NCI-H82 (cell line): ENCODE measurements around the gene NSUN2.

ENCODE experiments used
- DNase-seq: peaks from one replicate; lab custom pipeline; 2025; lab: John Stamatoyannopoulos, UW

NSUN2 gene

GRCh38 chr5:6604341-6604740 is 28.5 kb downstream of the NSUN2 start:
- DNase-seq, result no peak

GRCh38 chr5:6603643-6604042 is 29.2 kb downstream of the NSUN2 start:
- DNase-seq, result no peak

GRCh38 chr5:6602441-6602840 is 30.4 kb downstream of the NSUN2 start:
- no peak for DNase-seq

DNA sequence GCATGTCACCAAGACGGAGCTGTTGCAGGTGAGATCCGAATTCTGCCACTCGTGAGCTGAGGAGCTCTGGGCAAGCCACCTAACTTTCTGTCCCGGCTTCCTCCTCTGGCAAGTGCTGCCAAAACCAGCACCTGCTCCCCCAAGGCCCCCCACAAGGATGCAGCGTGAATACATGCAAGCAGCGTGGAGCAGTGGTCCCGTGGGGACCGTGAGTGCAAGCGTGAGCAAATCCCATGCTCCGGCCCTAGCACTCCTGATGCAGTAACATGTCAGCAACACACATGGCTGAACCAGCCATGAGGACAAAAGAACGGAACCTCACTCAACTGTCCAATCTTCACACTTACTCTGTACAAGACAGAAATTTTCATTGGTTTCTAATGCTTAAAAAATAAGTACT is 31.0 kb downstream of the NSUN2 start:
- DNase-seq, result no peak

GRCh38 chr5:6601271-6601670 is 31.6 kb downstream of the NSUN2 start:
- DNase-seq, result peak; percentile 29

DNA sequence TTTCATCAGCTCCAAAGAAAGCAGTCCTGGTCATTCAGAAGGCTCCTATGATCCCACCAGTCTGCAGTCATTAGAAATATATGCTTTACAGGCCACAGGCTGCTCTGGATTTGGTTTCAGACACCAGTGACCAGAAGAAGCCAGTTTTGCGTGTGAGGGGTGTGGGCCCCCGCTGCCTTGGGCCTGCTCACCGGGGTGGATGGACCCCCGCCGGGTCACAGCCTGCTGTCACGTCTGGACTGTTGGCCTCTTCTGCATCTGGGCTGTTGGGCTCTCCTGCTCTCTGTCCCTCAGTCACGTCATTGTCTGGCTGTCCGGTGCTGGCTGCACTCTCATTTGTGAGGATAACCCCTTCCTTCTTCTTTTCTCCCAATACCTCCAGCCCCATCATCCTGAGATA is 33.1 kb downstream of the NSUN2 start:
- DNase-seq, result no peak

DNA sequence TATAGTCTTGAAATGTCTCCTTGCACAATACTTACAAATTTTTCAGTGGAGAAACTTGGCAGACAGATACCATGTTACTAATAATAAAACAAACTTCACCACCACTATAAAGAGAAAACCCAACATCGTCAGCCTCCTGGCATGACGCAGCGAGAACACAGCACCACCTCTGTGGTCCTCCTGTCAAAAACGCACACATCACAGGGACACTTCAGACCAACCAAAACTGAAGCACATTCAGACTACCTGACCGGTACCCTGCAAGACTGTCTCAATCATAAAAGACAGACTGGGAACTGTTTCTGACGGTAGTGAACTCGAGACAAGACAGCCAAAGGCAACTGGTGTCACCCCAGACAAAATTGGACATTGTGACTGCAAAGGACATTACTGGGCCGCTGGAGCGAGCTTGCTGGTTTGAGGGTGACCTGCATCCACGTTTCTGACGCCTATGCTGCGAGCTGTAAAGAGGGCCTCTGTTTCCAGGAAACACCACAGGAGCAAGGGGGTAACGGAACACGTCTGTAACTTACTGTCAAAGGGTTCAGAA is 34.4 kb downstream of the NSUN2 start:
- DNase-seq, result no peak

DNA sequence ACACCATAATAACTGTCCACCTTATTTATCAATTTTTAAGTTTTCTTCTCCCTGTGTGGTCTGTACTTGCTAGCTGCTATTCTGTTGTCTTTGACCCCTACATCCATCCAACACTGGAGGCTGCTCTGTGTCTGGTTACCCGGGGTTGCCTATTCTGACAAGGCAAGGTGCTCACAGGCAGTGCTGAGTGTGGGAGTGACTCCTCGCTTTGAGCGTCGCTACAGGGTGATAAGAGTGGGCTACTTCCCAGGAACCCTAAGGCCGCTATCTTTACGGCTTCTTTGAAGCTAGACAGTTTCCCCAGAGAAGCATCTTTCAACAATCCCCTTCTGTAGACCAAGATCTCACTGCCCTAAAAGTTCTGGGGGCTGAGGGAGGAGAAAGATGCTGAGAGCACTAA is 35.3 kb downstream of the NSUN2 start:
- no peak for DNase-seq

DNA sequence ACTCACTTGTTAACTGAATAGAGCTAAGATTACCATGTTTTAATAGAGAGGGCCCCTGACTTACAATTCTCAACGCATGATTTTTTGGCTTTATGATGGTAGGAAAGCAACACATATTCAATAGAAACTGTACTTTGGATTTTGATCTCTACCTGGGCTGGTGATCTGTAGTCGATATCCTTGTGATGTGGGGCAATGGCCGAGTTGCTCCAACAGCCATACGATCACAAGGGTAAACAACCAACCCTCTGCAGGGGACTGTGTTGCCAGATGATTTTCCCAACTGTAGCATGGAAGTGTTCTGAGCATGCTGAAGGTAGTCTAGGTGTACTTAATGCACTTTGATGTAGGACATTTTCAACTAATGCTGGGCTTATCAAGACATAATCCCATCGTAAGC is 36.5 kb downstream of the NSUN2 start:
- DNase-seq, result peak; percentile 56

- DNase-seq, result no peak
Measured at GRCh38 chr5:6595405-6595804, 37.4 kb downstream of the NSUN2 start.

GRCh38 chr5:6594066-6594465 is 38.8 kb downstream of the NSUN2 start:
- DNase-seq, result no peak

- DNase-seq, result no peak
Measured at GRCh38 chr5:6593148-6594016, 39.5 kb downstream of the NSUN2 start.

DNA sequence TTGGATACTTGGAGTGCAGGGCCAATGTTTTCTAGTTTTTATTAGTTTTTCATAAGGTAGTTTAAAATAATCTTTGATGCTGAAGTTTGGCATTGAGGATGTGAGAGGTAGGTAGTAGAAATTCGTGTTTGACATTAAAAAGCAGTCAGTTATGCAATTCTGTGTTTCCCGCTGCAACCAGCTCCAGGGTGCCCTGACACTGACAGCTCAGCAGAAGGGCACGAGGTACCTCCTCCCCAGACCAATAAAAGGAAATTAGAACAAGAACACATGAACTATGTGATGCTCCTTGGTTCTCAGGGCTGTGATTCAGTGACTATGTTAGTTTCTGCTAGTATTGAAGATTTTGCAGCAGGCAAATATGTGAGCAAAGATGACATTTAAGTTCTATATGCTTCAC is 40.2 kb downstream of the NSUN2 start:
- no peak for DNase-seq

DNA sequence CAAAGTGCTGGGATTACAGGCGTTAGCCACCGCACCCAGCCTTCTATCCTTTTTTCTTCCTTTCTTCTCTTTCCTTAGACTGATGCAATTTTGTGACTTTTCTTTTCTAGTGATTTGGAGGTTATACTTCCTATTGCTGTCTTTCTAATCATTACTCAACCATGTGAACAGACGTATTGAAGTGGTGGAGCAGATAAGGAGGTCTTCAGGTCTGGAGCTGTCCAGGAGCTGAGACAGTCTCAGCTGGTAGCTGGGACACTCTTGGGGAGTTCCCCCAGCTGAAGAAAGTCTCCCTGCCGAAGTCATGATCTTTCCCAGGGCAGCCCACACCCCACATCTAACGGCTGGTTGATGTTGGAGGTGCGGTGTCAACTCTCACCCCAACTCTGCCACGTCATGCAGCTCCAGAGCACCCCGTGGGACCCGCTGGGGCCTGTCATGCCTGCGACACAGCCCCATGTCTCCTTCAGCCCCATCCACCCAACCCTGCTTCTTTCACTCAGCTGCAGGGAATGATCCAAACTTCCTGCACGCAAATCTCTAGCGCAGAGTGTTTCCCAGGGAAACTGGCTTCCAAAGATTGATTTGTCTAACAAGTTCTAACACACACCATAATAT is 41.1 kb downstream of the NSUN2 start:
- no peak for DNase-seq

GRCh38 chr5:6590581-6590980 is 42.3 kb downstream of the NSUN2 start:
- no peak for DNase-seq

- DNase-seq, result no peak
Measured at GRCh38 chr5:6587171-6587570, 45.7 kb downstream of the NSUN2 start.

- no peak for DNase-seq
Measured at GRCh38 chr5:6586647-6587042, 46.2 kb downstream of the NSUN2 start.

GRCh38 chr5:6585939-6586646 is 46.8 kb downstream of the NSUN2 start:
- DNase-seq, result no peak

DNA sequence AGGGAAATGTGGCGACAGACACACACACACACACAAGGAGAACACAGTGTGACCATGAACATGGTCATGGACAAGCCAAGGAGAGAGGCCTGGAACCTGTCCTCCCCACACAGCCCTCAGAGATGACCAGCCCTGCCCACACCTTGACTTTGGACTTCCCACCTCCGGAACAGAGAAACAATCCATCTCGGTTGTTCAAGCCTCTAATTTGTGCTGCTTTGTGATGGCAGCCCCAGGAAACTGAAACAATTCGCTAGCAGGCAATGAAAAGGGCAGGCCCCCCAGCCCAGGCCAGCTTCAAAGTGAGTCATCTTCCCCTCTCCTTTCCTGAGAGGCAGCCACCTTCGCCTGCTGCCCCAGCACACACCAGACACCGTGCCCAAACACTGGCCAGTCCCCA is 47.7 kb downstream of the NSUN2 start:
- no peak for DNase-seq

- DNase-seq, result no peak
Measured at GRCh38 chr5:6584727-6585126, 48.1 kb downstream of the NSUN2 start.

- DNase-seq, result no peak
Measured at GRCh38 chr5:6584101-6584645, 48.7 kb downstream of the NSUN2 start.
